ENCODE results near the gene ARHGEF11.

ARHGEF11 gene

DNA sequence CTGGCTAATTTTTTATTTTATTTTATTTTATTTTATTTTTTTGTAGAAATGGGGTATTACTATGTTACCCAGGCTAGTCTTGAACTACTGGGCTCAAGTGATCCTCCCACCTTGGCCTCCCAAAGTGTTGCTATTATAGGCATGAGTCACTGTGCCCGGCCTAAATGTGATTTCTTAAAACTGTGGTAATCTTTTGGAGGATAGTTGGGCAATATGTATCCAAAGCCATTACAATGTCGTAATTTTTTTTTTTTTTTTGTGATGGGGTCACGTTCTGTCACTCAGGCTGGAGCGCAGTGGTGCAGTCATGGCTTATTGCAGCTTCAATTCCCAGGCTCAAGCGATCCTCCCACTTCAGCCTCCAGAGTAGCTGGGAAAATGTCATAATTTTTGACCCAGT, 39.9 kb upstream of the ARHGEF11 start:
- Histone ChIP-seq H3K27me3 (ENCODE audit: insufficient read depth, low read depth) (no peaks in the 10 kb centered on the region), H2AFZ (ENCODE audit: low read depth) (no peak overlapping the region), H3K27ac (no peak overlapping the region), H3K79me2 (ENCODE audit: insufficient read depth, low read depth) (no peaks in the 10 kb centered on the region), H3K4me2 (no peak overlapping the region), H4K20me1 (ENCODE audit: insufficient read depth) (no peaks in the 10 kb centered on the region), H3K4me1 (ENCODE audit: low read depth, poor library complexity, severe bottlenecking) (peaks cover 3% of the 10 kb centered on the region), H3K4me3 (IDR thresholded peaks at IDR 0.05; ENCODE audit: insufficient read depth, low read depth, low read length) (no peak overlapping the region), H3K9ac (no peak overlapping the region), H3K36me3 (ENCODE audit: insufficient read depth) (no peaks in the 10 kb centered on the region)
- no peak for TF ChIP-seq CTCF (conservative IDR thresholded peaks at IDR 0.05; ENCODE audit: low read depth, low read length)

GRCh38 chr1:157084720-157085119, 39.2 kb upstream of the ARHGEF11 start:
- TF ChIP-seq CTCF (conservative IDR thresholded peaks at IDR 0.05; ENCODE audit: low read depth, low read length), result no peak
- no peak overlapping the region for H3K4me3 ChIP-seq (IDR thresholded peaks at IDR 0.05; ENCODE audit: insufficient read depth, low read depth, low read length)
- no peak overlapping the region for H2AFZ ChIP-seq (ENCODE audit: low read depth)
- H3K4me2 ChIP-seq, result no peak overlapping the region
- no peaks in the 10 kb centered on the region for H3K79me2 ChIP-seq (ENCODE audit: insufficient read depth, low read depth)
- no peaks in the 10 kb centered on the region for H3K36me3 ChIP-seq (ENCODE audit: insufficient read depth)
- H4K20me1 ChIP-seq (ENCODE audit: insufficient read depth), result no peaks in the 10 kb centered on the region
- no peaks in the 10 kb centered on the region for H3K27me3 ChIP-seq (ENCODE audit: insufficient read depth, low read depth)
- no peak overlapping the region for H3K27ac ChIP-seq
- no peak overlapping the region for H3K9ac ChIP-seq
- H3K4me1 ChIP-seq (ENCODE audit: low read depth, poor library complexity, severe bottlenecking), result no peaks in the 10 kb centered on the region

- Histone ChIP-seq H3K79me2 (ENCODE audit: insufficient read depth, low read depth) (no peaks in the 10 kb centered on the region), H3K27me3 (ENCODE audit: insufficient read depth, low read depth) (no peaks in the 10 kb centered on the region), H3K4me1 (ENCODE audit: low read depth, poor library complexity, severe bottlenecking) (no peaks in the 10 kb centered on the region), H3K4me3 (IDR thresholded peaks at IDR 0.05; ENCODE audit: insufficient read depth, low read depth, low read length) (no peak overlapping the region), H4K20me1 (ENCODE audit: insufficient read depth) (no peaks in the 10 kb centered on the region), H3K36me3 (ENCODE audit: insufficient read depth) (no peaks in the 10 kb centered on the region), H3K4me2 (no peak overlapping the region), H3K9ac (no peak overlapping the region), H2AFZ (ENCODE audit: low read depth) (no peak overlapping the region), H3K27ac (no peak overlapping the region)
- TF ChIP-seq CTCF (conservative IDR thresholded peaks at IDR 0.05; ENCODE audit: low read depth, low read length), result no peak
Measured at GRCh38 chr1:157081707-157082106, 36.2 kb upstream of the ARHGEF11 start.

DNA sequence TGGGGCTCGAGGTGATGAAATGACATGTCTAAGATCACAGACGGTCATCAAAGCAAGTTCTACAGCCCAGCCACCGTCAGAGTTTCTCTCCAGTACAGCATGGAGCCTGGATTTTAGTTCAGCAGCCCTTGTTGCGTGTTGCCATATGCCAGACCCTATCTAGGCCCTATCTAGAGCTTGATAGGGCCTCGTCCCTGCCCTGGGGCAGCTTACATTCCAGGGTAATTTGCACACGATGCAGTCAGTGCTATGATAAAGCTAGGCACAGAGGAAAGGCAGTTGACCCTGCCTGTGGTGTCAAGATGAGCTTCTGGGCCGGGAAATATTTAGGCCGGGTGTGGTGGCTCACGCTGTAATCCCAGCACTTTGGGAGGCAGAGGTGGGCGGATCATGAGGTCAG, 35.2 kb upstream of the ARHGEF11 start:
- Histone ChIP-seq H3K27me3 (ENCODE audit: insufficient read depth, low read depth) (no peaks in the 10 kb centered on the region), H4K20me1 (ENCODE audit: insufficient read depth) (no peaks in the 10 kb centered on the region), H3K4me2 (no peak overlapping the region), H3K4me1 (ENCODE audit: low read depth, poor library complexity, severe bottlenecking) (no peaks in the 10 kb centered on the region), H3K36me3 (ENCODE audit: insufficient read depth) (no peaks in the 10 kb centered on the region), H3K9ac (no peak overlapping the region), H3K4me3 (IDR thresholded peaks at IDR 0.05; ENCODE audit: insufficient read depth, low read depth, low read length) (no peak overlapping the region), H3K27ac (no peak overlapping the region), H2AFZ (ENCODE audit: low read depth) (no peak overlapping the region), H3K79me2 (ENCODE audit: insufficient read depth, low read depth) (no peaks in the 10 kb centered on the region)
- TF ChIP-seq CTCF (conservative IDR thresholded peaks at IDR 0.05; ENCODE audit: low read depth, low read length), result no peak

DNA sequence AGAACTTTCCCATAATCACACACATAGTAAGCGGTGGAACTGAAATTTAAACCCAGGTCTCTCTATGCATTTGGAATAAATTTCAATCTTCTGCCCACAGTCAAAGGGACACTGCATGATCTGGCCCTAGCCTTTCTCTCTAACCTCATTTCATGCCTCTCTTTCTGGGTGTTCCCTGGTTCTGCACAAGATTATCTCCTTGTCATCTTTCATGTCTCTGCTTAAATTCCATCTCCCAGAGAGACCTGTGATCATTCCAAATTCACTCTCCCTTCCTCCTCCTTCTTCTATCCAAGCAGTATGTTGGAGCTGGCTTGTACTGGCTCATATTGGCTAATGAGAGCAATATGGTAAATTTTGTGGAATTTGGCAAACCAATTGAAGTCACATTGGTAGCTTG, 31.9 kb upstream of the ARHGEF11 start:
- no peaks in the 10 kb centered on the region for H4K20me1 ChIP-seq (ENCODE audit: insufficient read depth)
- H3K79me2 ChIP-seq (ENCODE audit: insufficient read depth, low read depth), result no peaks in the 10 kb centered on the region
- no peaks in the 10 kb centered on the region for H3K27me3 ChIP-seq (ENCODE audit: insufficient read depth, low read depth)
- no peak overlapping the region for H3K4me3 ChIP-seq (IDR thresholded peaks at IDR 0.05; ENCODE audit: insufficient read depth, low read depth, low read length)
- no peaks in the 10 kb centered on the region for H3K4me1 ChIP-seq (ENCODE audit: low read depth, poor library complexity, severe bottlenecking)
- H3K9ac ChIP-seq, result no peak overlapping the region
- H3K27ac ChIP-seq, result no peak overlapping the region
- no peak overlapping the region for H2AFZ ChIP-seq (ENCODE audit: low read depth)
- no peak overlapping the region for H3K4me2 ChIP-seq
- TF ChIP-seq CTCF (conservative IDR thresholded peaks at IDR 0.05; ENCODE audit: low read depth, low read length), result no peak
- no peaks in the 10 kb centered on the region for H3K36me3 ChIP-seq (ENCODE audit: insufficient read depth)
